SU-DHL-6 (cell line): ENCODE measurements around the gene CMTM7.
"Not testable (repeated sequence)": the region's sequence is repeated elsewhere in the genome, so short reads cannot be mapped to it uniquely, and the experiment has no call there.

Experiments used
- H2AFZ ChIP-seq: fragments of 200-600 bp; sonication (generic); 2 replicates; pipeline ENCODE4 v1.6.1; 2014; ENCODE audit warnings: low read depth, mild to moderate bottlenecking, moderate library complexity, mixed read lengths, antibody characterized with exemption, low read length; ENCODE audit not compliant: severe bottlenecking
- H3F3A ChIP-seq: fragments of 200-600 bp; shearing (Covaris generic); 2 replicates; pipeline ENCODE4 v1.6.0; 2016; ENCODE audit warnings: antibody characterized with exemption, mild to moderate bottlenecking; ENCODE audit not compliant: insufficient read depth
- H3K27ac ChIP-seq: fragments of 200-600 bp; sonication (generic); 2 replicates; pipeline ENCODE4 v1.5.1; 2016; ENCODE audit warnings: low read depth, mild to moderate bottlenecking, low read length, moderate library complexity, mixed read lengths
- H3K27me3 ChIP-seq: fragments of 200-600 bp; sonication (generic), shearing (Covaris generic); 2 replicates; pipeline ENCODE4 v1.6.0; 2014; ENCODE audit warnings: mild to moderate bottlenecking, low read length
- H3K36me3 ChIP-seq: fragments of 200-600 bp; sonication (generic); 2 replicates; pipeline ENCODE4 v1.6.1; 2014; ENCODE audit warnings: mild to moderate bottlenecking, low read length, mixed read lengths
- H3K4me2 ChIP-seq: fragments of 300-600, 200-600 bp; shearing (Covaris generic), sonication (generic); 2 replicates; pipeline ENCODE4 v1.6.0; 2014; ENCODE audit warnings: low read length, low read depth, mild to moderate bottlenecking; ENCODE audit not compliant: poor library complexity, severe bottlenecking
- H3K4me3 ChIP-seq: fragments of 200-600 bp; sonication (generic); 2 replicates; pipeline ENCODE4 v1.5.1; 2014; ENCODE audit warnings: antibody characterized with exemption, low read length, mild to moderate bottlenecking, mixed read lengths; ENCODE audit not compliant: insufficient read depth, poor library complexity, severe bottlenecking
- H3K79me2 ChIP-seq: fragments of 200-600 bp; sonication (generic); 2 replicates; pipeline ENCODE4 v1.6.1; 2014; ENCODE audit warnings: mild to moderate bottlenecking, low read length, moderate library complexity; ENCODE audit not compliant: insufficient read depth
- H3K9ac ChIP-seq: fragments of 200-600 bp; sonication (generic); 2 replicates; pipeline ENCODE4 v1.7.0; 2014; ENCODE audit warnings: mild to moderate bottlenecking, low read length
- H3K9me2 ChIP-seq: fragments of 200-600 bp; sonication (generic); replicated peaks from 2 replicates; pipeline ENCODE4 v1.6.1; 2014; ENCODE audit warnings: low read length; ENCODE audit not compliant: insufficient read depth
- H3K9me3 ChIP-seq: fragments of 200-600 bp; sonication (generic); 2 replicates; pipeline ENCODE4 v1.6.1; 2014; ENCODE audit warnings: low read length, mixed read lengths; ENCODE audit not compliant: insufficient read depth
- H4K20me1 ChIP-seq: fragments of 200-600 bp; sonication (generic); 2 replicates; pipeline ENCODE4 v1.6.1; 2014; ENCODE audit warnings: low read depth, mild to moderate bottlenecking, antibody characterized with exemption, low read length, moderate library complexity, mixed read lengths
- CTCF ChIP-seq: fragments of 200-600 bp; sonication (generic); IDR thresholded peaks from one replicate; pipeline ENCODE4 v1.5.1; 2017; ENCODE audit warnings: antibody characterized with exemption, mild to moderate bottlenecking, low read length, moderate library complexity; ENCODE audit not compliant: insufficient read depth, poor library complexity, severe bottlenecking
- EZH2phosphoT487 ChIP-seq: fragments of 200-600 bp; sonication (generic), shearing (Covaris generic); conservative IDR thresholded peaks from 2 replicates; pipeline ENCODE4 v1.6.1; 2018; ENCODE audit warnings: mild to moderate bottlenecking, antibody characterized with exemption, low read length, moderate library complexity, mixed read lengths

CMTM7 gene

GRCh38 chr3:32463415-32463814 lies 71.8 kb downstream of the CMTM7 start:
- H3K27ac ChIP-seq, H3K36me3 ChIP-seq, H3F3A ChIP-seq, H3K4me2 ChIP-seq, H4K20me1 ChIP-seq, H3K9me2 ChIP-seq, H3K4me3 ChIP-seq, H3K27me3 ChIP-seq, H2AFZ ChIP-seq, H3K79me2 ChIP-seq, H3K9me3 ChIP-seq, H3K9ac ChIP-seq: not testable (repeated sequence)

- not testable (repeated sequence) for H3K79me2 ChIP-seq, H3K9me2 ChIP-seq, H4K20me1 ChIP-seq, H3K9ac ChIP-seq, H3F3A ChIP-seq, H3K27ac ChIP-seq, H3K9me3 ChIP-seq, H3K4me2 ChIP-seq, H2AFZ ChIP-seq, H3K27me3 ChIP-seq, H3K36me3 ChIP-seq, H3K4me3 ChIP-seq
Observed at GRCh38 chr3:32464726-32465125, 73.1 kb downstream of the CMTM7 start.

- H3K4me2 ChIP-seq, H3K4me3 ChIP-seq, H3K27me3 ChIP-seq, H3K9ac ChIP-seq, H2AFZ ChIP-seq, H4K20me1 ChIP-seq, H3K9me3 ChIP-seq, H3K9me2 ChIP-seq, H3K27ac ChIP-seq, H3K79me2 ChIP-seq, H3K36me3 ChIP-seq, H3F3A ChIP-seq: not testable (repeated sequence)
Observed at GRCh38 chr3:32466808-32467207, 75.2 kb downstream of the CMTM7 start.

- H3K4me2 ChIP-seq = peak overlapping the region; percentile 43
Observed at GRCh38 chr3:32467333-32468070, 75.8 kb downstream of the CMTM7 start.

More at GRCh38 chr3:32467333-32468070, 75.8 kb downstream of the CMTM7 start:
- Histone ChIP-seq H3K9me2 (no peaks in the 10 kb centered on the region), H2AFZ (no peak overlapping the region), H4K20me1 (no peaks in the 10 kb centered on the region), H3K9me3 (no peaks in the 10 kb centered on the region), H3K4me3 (no peak overlapping the region), H3K27ac (no peak overlapping the region), H3K27me3 (no peaks in the 10 kb centered on the region), H3F3A (no peaks in the 10 kb centered on the region), H3K79me2 (no peaks in the 10 kb centered on the region), H3K36me3 (no peaks in the 10 kb centered on the region), H3K9ac (peak overlapping the region; percentile 33; the same call in 1 of the 2 replicates)
- TF ChIP-seq CTCF (peak; percentile 94), EZH2phosphoT487 (no peak)
